NK-92 (cell line): ENCODE data around the gene CPED1.
"Not testable (repeated sequence)": the region's sequence is repeated elsewhere in the genome, so short reads cannot be mapped to it uniquely, and the experiment has no call there.

Experiments
- DNase-seq: peaks from one replicate; lab custom pipeline; 2025; ENCODE audit not compliant: unreplicated experiment; lab: John Stamatoyannopoulos, UW

CPED1 gene

DNA sequence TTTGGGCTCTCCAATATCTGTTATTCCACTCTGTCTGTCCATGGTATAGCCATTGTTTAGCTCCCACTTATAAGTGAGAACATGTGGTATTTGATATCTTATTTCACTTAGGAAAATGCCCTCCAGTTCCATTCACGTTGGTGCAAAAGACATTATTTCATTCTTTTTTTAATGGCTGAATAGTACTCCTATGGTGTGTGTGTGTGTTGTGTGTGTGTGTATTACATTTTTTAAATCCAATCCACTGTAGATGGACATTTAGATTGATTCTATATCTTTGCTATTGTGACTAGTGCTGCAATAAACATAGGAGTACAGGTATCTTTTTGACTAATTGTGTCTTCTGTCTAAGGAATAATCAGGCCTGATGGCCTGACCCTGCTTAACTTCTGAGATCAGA is 7.4 kb upstream of the CPED1 start:
- DNase-seq: no peak

DNA sequence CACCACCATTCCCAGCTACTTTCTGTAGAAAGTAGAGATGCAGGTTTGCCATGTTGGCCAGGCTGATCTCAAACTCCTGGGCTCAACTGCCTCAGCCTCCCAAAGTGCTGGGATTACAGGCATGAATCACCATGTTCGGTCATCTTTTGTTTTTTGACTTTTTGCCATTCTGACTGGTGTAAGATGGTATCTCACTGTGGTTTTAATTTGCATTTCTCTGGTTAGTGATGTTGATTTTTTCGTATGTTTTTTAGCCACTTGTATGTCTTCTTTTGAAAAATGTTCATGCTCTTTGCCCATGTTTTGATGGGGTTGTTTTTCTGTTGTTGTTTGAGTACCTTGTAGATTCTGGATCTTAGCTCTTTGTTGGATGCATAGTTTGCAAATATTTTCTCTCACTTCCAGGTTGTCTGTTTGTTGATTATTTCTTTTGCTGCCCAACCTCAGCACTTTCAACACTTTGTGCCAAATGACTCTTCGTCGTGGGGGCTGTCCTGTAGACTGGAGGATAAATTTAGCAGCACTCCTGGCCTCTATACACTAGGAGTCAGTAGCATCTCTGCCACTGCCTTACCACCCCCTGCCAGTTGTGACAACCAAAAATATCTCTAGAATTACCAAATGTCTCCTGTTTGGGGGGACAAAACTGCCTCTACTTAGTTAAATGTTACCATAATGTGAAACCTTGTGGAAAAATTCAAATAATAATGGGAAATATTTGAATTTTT is 6.5 kb upstream of the CPED1 start:
- DNase-seq: no peak

DNA sequence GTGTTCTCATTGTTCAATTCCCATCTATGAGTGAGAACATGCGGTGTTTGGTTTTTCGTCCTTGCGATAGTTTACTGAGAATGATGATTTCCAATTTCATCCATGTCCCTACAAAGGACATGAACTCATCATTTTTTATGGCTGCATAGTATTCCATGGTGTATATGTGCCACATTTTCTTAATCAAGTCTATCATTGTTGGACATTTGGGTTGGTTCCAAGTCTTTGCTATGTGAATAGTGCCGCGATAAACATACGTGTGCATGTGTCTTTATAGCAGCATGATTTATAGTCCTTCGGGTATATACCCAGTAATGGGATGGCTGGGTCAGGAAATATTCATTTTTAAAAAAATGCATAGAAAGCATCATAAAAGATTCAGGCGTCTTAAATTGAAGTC is 4.9 kb upstream of the CPED1 start:
- not testable (repeated sequence) for DNase-seq

DNA sequence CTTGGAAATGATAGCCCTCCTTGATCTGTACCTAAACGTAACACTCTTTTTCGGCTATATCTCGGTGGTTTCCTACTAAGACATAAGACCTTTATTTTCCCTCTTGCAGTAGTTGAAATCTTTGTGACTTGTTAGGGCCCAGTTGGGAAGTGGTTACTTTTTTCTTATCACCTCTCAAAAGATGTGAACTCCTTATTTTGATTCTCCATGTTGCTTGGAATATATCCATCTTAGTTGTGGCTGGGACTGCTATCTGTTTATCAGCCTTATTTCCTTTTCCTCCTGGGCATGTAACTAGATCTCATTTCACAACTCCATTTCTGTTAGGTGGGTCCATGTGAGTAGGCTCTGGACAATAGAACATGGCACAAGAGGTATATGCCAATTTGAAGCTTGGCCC is 4.1 kb upstream of the CPED1 start:
- DNase-seq: no peak

- no peak for DNase-seq
These were observed 3.3 kb upstream of the CPED1 start for GRCh38 chr7:120985130-120985758.

DNA sequence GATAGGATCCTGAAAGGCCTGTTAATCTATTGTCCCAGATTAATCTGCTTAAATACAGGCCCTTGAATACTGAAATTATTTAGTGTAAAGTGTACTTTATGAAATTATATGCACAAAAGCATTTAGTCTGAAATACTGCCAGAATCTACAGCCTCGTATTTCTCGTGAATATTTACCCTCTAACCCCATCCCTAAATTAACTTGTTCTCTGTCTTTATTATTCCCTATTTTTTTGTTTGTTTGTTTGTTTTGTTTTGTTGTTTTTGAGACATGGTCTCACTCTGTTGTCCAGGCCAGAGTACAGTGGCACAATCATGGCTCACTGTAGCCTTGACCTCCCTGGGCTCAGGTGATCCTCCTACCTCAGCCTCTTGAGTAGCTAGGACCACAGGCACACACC is 2.7 kb upstream of the CPED1 start:
- no peak for DNase-seq

- no peak for DNase-seq
These were observed 1.9 kb upstream of the CPED1 start for GRCh38 chr7:120986650-120987049.

- DNase-seq: no peak
These were observed 1.2 kb upstream of the CPED1 start for GRCh38 chr7:120987280-120987679.

DNA sequence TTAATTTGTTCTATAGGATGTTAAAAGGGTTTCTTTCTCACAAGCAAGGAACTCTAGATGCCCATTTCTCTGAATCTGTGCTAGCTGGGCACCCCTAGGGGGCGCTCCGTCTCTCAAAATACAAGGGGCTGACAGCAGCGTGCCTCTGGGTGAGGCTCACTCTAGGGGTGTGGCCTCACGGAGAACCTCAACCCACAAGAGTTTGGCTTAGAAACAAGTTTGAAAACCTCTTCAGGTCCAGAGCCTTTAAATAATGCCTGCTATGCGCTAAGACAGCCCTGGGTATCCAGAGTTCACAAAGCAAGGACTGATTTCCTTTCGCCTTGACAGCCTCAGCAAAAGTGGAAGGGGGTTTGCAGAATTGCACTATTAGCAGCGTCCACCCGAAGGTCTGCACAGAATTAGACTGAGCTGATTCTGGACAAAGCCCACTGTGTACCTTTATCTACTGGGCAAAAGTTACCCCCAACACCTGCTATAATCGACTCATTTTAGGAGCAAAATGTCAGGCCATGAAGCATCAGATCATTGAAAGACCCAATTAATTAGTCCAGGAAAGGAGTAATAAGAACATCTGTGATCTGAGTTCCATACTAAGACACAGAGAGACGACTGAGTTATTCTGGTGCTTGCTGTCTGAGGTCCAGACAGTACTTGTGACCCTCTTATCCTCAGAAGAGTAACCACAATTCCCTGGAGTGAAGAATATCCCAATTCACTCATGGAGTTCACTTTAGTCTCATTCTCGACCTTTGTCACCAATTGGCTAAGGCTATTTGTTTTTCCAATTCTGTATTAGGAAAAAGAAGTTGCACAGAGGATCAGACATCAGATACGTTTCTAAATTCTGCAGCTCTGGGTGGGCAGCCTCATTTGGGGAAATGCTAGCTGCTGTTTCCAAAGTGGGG is 574 bp upstream of the CPED1 start:
- DNase-seq: peak; percentile 27

DNA sequence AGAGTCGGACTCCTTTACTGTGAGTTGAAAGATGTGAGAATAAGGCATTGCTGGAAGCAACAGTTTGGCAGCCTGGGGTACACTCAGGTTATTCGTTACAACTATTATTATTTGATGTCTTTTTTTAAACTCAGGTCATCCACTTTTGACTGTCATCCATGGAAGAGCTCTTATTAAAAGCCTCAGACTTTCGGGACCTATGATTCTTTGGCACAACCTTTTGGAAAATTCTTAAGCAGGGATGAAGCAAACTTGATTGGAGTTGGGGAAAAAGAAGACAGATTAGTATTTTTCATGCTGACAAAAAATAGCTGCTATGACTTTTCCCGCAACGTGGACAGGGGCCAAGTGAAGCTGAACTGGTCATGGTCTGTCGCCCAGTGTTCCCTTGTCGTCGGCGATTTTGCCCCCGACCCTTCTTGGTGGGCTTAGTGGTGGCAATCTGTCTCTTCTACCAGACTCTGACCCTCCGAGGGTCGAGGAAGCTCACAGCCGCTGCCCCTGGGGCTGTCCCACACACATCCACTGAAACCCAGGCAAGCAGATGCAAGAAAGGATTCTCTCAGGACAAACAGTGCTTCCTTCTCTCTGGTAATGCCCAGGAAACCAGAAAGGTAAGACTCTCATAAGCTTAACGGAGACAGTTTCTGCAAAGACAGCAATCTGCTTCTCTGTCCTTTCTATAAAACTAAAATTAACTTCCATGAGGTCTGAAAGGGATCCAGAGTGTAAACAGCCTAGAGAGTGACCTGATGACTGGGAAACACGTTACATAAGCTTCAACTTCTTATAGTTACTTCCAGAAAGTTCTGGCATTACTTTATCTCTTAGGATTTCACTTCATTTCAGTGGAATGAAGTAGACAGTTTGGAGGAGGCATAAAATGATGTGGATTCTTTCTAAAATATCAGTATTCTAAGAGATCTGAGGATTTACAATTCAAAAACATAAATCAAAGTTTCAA is 1.0 kb downstream of the CPED1 start:
- DNase-seq: no peak

DNA sequence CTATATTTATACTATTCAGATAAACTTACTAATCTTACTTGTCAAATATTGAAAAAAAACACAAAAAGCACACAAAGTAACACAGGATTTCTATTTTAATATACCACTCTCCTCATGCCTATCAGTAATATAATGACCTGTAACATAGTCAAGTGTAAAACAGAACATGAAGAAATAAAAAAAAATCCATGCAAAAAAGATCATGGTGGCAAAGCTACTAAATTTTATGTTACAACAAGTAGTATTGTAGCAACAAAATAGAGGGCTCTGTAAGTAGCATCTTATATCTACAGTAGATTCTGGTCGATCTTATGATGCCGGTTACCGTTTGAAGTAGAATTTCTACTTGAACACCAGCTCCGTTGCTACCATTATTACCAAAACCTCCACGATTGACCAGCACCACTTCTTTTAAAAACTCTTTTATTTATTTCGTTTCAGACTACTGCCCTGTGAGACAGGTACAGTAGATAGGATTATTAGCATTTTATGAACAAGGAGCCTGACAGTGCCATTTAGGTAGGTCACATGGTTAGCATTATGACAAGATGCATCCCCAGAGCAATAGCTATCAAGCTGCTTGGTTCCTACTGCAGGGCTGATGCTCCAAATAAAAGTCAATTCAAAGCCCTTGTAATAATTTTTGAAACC is 2.1 kb downstream of the CPED1 start:
- no peak for DNase-seq

DNA sequence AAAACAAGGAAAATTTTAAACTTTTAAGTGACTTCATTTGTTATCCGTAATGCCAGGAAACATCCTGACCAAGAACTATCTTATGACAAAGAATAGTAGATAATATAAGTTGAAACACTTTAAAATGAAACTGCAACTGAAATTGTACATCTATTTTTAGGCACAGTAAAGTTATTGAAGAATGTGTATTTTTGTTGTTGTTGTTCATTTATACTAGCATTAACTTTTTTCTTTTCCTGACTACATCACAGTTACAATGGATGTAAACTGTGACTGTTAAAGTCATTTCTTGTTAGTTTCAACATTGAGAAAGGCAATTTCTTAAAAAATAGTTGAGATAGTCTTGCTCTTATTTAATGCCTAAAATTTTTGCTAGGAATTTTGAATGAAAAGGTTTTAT is 2.6 kb downstream of the CPED1 start:
- DNase-seq: no peak

- DNase-seq: no peak
These were observed 3.1 kb downstream of the CPED1 start for GRCh38 chr7:120991581-120991980.

DNA sequence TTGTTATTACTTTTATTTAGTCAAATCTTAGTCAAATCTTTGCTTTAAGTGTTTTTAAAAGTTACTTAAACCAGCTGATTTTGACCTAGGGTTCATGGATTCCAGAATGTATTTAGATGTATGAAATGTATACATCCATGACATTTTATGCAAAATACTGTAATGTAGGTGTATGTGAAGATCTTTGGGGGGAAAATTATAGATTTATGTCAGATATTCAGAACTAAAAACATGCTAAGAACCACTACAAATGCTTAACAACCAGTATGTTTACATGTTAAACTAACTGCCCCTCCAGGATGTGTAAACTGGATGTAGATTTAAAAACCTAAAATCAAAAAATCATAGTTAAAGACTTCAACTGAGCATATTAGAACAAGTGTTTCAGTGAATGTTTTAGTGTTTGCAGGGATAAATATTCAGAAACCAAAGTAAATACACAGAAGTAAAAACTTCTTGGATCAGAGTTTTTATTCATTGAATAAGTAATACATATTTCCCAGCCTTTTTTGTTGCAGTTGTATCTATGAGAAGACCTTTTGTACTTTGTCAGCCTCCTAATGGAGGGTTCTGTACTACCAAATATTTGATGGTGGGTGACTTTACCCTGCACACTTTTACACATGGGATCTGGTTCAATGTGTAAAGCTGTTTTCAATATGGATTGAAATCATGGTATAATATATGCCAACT is 3.9 kb downstream of the CPED1 start:
- no peak for DNase-seq

- DNase-seq: no peak
These were observed 4.5 kb downstream of the CPED1 start for GRCh38 chr7:120992965-120993494.

DNA sequence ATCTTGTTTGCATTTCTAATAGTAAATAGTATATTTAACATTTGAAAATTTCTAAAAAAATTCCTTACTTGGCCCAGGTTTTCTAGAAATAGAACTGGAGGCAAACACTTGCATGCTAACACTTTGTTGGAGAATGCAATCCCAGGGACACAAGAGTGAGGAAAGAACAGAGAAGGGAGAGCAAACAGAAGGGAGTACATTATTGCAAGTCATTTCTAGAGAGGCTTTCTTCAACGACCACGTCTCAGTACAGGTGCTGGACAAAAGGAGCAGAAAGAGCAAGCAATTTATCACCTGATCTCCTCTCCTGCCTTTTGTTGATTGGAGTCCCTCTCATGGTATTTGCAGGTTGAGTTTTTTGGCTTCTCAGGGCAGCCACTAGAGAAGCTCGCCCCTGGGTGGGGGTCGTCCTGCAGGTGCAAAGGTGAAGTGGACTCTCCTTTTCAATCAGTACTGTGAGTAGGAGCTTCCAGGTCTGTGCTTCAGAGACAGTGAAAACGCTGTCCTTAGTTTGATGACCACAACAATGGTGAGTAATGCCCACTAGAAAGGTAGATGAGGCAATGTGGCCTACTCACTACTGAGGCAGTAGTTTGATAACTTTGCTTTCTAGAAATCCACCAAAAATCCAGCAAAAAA is 5.2 kb downstream of the CPED1 start:
- no peak for DNase-seq

- no peak for DNase-seq
These were observed 6.2 kb downstream of the CPED1 start for GRCh38 chr7:120994512-120995410.

GRCh38 chr7:120995654-120996053 is 7.1 kb downstream of the CPED1 start:
- no peak for DNase-seq
